Measurements from ENCODE around the gene IPMK.
"Not testable (repeated sequence)": the region's sequence is repeated elsewhere in the genome, so short reads cannot be mapped to it uniquely, and the experiment has no call there.

IPMK gene

GRCh38 chr10:58219875-58220274 is 47.8 kb downstream of the IPMK start:
- DNase-seq = no peak

GRCh38 chr10:58217612-58218011 is 50.1 kb downstream of the IPMK start:
- DNase-seq = no peak

GRCh38 chr10:58212622-58213021 is 55.1 kb downstream of the IPMK start:
- DNase-seq = no peak

- no peak for DNase-seq
Measured at GRCh38 chr10:58210160-58210559, 57.5 kb downstream of the IPMK start.

- no peak for DNase-seq
Measured at GRCh38 chr10:58209669-58210068, 58.0 kb downstream of the IPMK start.

GRCh38 chr10:58206251-58206650 is 61.4 kb downstream of the IPMK start:
- DNase-seq = no peak

- no peak for DNase-seq
Measured at GRCh38 chr10:58201704-58202103, 66.0 kb downstream of the IPMK start.

GRCh38 chr10:58189269-58189668 is 78.4 kb downstream of the IPMK start:
- no peak for DNase-seq

GRCh38 chr10:58184120-58184670 is 83.5 kb downstream of the IPMK start:
- DNase-seq = no peak

GRCh38 chr10:58180666-58181065 is 87.0 kb downstream of the IPMK start:
- DNase-seq = no peak

GRCh38 chr10:58179238-58179637 is 88.5 kb downstream of the IPMK start:
- DNase-seq = no peak

GRCh38 chr10:58178811-58179210 is 88.9 kb downstream of the IPMK start:
- DNase-seq = no peak

GRCh38 chr10:58177362-58177947 is 90.2 kb downstream of the IPMK start:
- no peak for DNase-seq

- no peak for DNase-seq
Measured at GRCh38 chr10:58175990-58176900, 91.4 kb downstream of the IPMK start.

- DNase-seq = no peak
Measured at GRCh38 chr10:58174831-58175230, 92.9 kb downstream of the IPMK start.

- no peak for DNase-seq
Measured at GRCh38 chr10:58173391-58173790, 94.3 kb downstream of the IPMK start.

- DNase-seq = no peak
Measured at GRCh38 chr10:58171146-58171545, 96.5 kb downstream of the IPMK start.

- DNase-seq = no peak
Measured at GRCh38 chr10:58164517-58164916, 103.2 kb downstream of the IPMK start.

- no peak for DNase-seq
Measured at GRCh38 chr10:58158806-58159205, 108.9 kb downstream of the IPMK start.

GRCh38 chr10:58157076-58157766 is 110.5 kb downstream of the IPMK start:
- peak; percentile 14 for DNase-seq

- DNase-seq = not testable (repeated sequence)
Measured at GRCh38 chr10:58155941-58156340, 111.8 kb downstream of the IPMK start.

GRCh38 chr10:58153751-58154150 is 113.9 kb downstream of the IPMK start:
- DNase-seq = no peak

- peak; percentile 1 for DNase-seq
Measured at GRCh38 chr10:58152673-58153263, 114.9 kb downstream of the IPMK start.

All from KG1 (cell line).